NCI-H82 (cell line): ENCODE measurements around the gene UBR1.
"Not testable (repeated sequence)": the region's sequence is repeated elsewhere in the genome, so short reads cannot be mapped to it uniquely, and the experiment has no call there.

ENCODE experiments used
- DNase-seq: peaks from one replicate; lab custom pipeline; 2025; lab: John Stamatoyannopoulos, UW

UBR1 gene

GRCh38 chr15:43052860-43053259, 53.0 kb downstream of the UBR1 start:
- no peak for DNase-seq

- no peak for DNase-seq
These were observed 56.9 kb downstream of the UBR1 start for GRCh38 chr15:43048935-43049334.

- no peak for DNase-seq
These were observed 59.4 kb downstream of the UBR1 start for GRCh38 chr15:43046484-43046883.

- no peak for DNase-seq
These were observed 63.0 kb downstream of the UBR1 start for GRCh38 chr15:43042885-43043284.

- DNase-seq, result not testable (repeated sequence)
These were observed 64.8 kb downstream of the UBR1 start for GRCh38 chr15:43041085-43041484.

- not testable (repeated sequence) for DNase-seq
These were observed 70.6 kb downstream of the UBR1 start for GRCh38 chr15:43035240-43035639.

GRCh38 chr15:43029476-43029875, 76.4 kb downstream of the UBR1 start:
- no peak for DNase-seq

- no peak for DNase-seq
These were observed 80.7 kb downstream of the UBR1 start for GRCh38 chr15:43025150-43025549.

- DNase-seq, result not testable (repeated sequence)
These were observed 91.2 kb downstream of the UBR1 start for GRCh38 chr15:43014671-43015070.

GRCh38 chr15:43009206-43009605, 96.6 kb downstream of the UBR1 start:
- no peak for DNase-seq

GRCh38 chr15:43008150-43008549, 97.7 kb downstream of the UBR1 start:
- no peak for DNase-seq

- DNase-seq, result no peak
These were observed 98.3 kb downstream of the UBR1 start for GRCh38 chr15:43007551-43007950.

GRCh38 chr15:43006991-43007390, 98.8 kb downstream of the UBR1 start:
- DNase-seq, result no peak

- not testable (repeated sequence) for DNase-seq
These were observed 100.8 kb downstream of the UBR1 start for GRCh38 chr15:43004886-43005595.

GRCh38 chr15:42999201-42999779, 106.5 kb downstream of the UBR1 start:
- DNase-seq, result no peak

- no peak for DNase-seq
These were observed 109.0 kb downstream of the UBR1 start for GRCh38 chr15:42996871-42997270.

- no peak for DNase-seq
These were observed 111.3 kb downstream of the UBR1 start for GRCh38 chr15:42994546-42994945.

GRCh38 chr15:42992626-42993025, 113.2 kb downstream of the UBR1 start:
- no peak for DNase-seq

GRCh38 chr15:42986693-42987342, 119.0 kb downstream of the UBR1 start:
- DNase-seq, result no peak

- no peak for DNase-seq
These were observed 121.3 kb downstream of the UBR1 start for GRCh38 chr15:42984493-42985034.

- not testable (repeated sequence) for DNase-seq
These were observed 126.7 kb downstream of the UBR1 start for GRCh38 chr15:42979113-42979512.

GRCh38 chr15:42974202-42974862, 131.5 kb downstream of the UBR1 start:
- no peak for DNase-seq

GRCh38 chr15:42973114-42973513, 132.7 kb downstream of the UBR1 start:
- DNase-seq, result no peak
